ENCODE results near the gene DBH.

DBH gene

DNA sequence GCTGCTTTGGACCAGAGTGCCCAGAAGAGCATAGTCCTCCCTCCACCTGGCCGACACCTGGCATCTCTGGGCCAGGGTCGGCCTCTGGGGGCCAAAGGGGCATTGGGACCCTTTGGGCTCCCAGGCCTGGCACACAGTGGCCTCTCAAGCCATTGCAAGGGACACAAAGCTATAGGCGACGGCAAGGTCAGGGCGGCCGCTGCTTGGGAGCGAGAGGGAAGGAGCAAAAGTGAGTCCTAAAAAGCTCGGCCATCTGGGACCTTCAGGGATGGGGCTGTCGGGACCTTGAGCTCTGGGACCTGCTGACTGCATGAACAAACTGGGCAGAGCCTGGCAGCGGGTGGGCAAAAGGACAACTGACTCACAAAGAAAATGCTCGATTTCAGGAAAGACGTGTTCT, 13.9 kb downstream of the DBH start:
- peaks cover 4% of the 10 kb centered on the region in 2 donors for H3K27me3 ChIP-seq (ENCODE audit: control insufficient read depth in 2 of 2, insufficient read depth in 2 of 2, low read length in 2 of 2)
- no peaks in the 10 kb centered on the region for H3K36me3 ChIP-seq (ENCODE audit: control insufficient read depth in 2 of 2, insufficient read depth in 2 of 2, low read length in 2 of 2)
- H3K9me3 ChIP-seq (ENCODE audit: control insufficient read depth in 2 of 2, low read length in 2 of 2), result no peaks in the 10 kb centered on the region
- no peak overlapping the region for H3K4me3 ChIP-seq (ENCODE audit: low read length in 2 of 2)
- H3K4me1 ChIP-seq (ENCODE audit: control insufficient read depth in 2 of 2, insufficient read depth in 2 of 2, low read length in 2 of 2), result no peaks in the 10 kb centered on the region
- no peak overlapping the region for H3K27ac ChIP-seq (ENCODE audit: low read depth in 2 of 2, low read length in 2 of 2)
- no peak overlapping the region for H3K9ac ChIP-seq (ENCODE audit: low read depth in 1 of 2, low read length in 2 of 2)

DNA sequence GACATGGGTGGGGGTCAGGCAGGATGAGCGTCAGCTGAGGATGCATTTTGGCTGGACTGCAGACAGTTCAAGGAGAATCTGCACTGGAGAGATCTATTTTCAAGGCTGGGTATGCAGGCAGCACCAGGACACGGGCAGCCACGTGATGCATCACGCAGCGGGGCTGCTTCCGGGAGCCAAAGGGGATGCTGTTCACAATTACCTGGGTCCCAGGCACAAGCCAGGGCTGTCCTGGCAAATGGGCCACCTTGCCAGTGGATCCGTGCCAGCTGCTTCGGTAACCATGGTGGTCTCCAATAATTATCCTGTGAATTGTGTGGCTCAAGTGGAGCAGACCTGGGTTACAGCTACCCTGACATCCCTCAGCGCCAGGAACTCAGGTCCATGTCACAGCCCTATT, 17.5 kb downstream of the DBH start:
- H3K4me3 ChIP-seq (ENCODE audit: low read length in 2 of 2), result no peak overlapping the region
- peaks cover 4 to 5% of the 10 kb centered on the region in 2 donors for H3K4me1 ChIP-seq (ENCODE audit: control insufficient read depth in 2 of 2, insufficient read depth in 2 of 2, low read length in 2 of 2)
- no peaks in the 10 kb centered on the region for H3K9me3 ChIP-seq (ENCODE audit: control insufficient read depth in 2 of 2, low read length in 2 of 2)
- H3K36me3 ChIP-seq (ENCODE audit: control insufficient read depth in 2 of 2, insufficient read depth in 2 of 2, low read length in 2 of 2), result no peaks in the 10 kb centered on the region
- peaks cover 4 to 9% of the 10 kb centered on the region in 2 donors for H3K27me3 ChIP-seq (ENCODE audit: control insufficient read depth in 2 of 2, insufficient read depth in 2 of 2, low read length in 2 of 2)
- H3K27ac ChIP-seq (ENCODE audit: low read depth in 2 of 2, low read length in 2 of 2), result no peak overlapping the region
- H3K9ac ChIP-seq (ENCODE audit: low read depth in 1 of 2, low read length in 2 of 2), result no peak overlapping the region

- peaks cover 4 to 14% of the 10 kb centered on the region in 2 donors for H3K27me3 ChIP-seq (ENCODE audit: control insufficient read depth in 2 of 2, insufficient read depth in 2 of 2, low read length in 2 of 2)
- no peaks in the 10 kb centered on the region for H3K9me3 ChIP-seq (ENCODE audit: control insufficient read depth in 2 of 2, low read length in 2 of 2)
- H3K36me3 ChIP-seq (ENCODE audit: control insufficient read depth in 2 of 2, insufficient read depth in 2 of 2, low read length in 2 of 2), result no peaks in the 10 kb centered on the region
- H3K4me3 ChIP-seq (ENCODE audit: low read length in 2 of 2), result no peak overlapping the region
- no peak overlapping the region for H3K27ac ChIP-seq (ENCODE audit: low read depth in 2 of 2, low read length in 2 of 2)
- H3K4me1 ChIP-seq (ENCODE audit: control insufficient read depth in 2 of 2, insufficient read depth in 2 of 2, low read length in 2 of 2), result peaks cover 5 to 12% of the 10 kb centered on the region in 2 donors
- H3K9ac ChIP-seq (ENCODE audit: low read depth in 1 of 2, low read length in 2 of 2), result no peak overlapping the region
These were observed 18.8 kb downstream of the DBH start for GRCh38 chr9:133654736-133655657.

DNA sequence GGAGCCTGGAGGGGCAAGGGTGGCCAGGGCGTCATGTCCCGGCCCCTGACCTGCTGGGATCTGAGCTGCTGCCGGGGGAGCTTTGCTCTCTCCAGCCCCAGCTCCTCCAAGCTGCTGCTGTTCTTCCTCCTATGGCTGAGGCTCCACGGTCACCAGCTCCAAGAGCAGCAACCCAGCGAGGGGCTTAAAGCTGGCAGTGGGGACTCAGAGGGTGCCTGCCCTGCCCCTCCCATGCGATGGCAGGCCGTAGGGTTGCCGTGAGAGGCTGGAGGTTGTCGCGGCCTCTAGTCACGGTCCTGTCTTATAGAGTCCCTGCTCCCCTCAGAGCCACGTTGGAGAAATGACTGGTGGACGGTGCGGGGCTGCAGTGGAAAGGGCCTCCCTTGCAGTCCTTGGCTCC, 19.5 kb downstream of the DBH start:
- Histone ChIP-seq H3K4me1 (ENCODE audit: control insufficient read depth in 2 of 2, insufficient read depth in 2 of 2, low read length in 2 of 2) (peaks cover 5 to 12% of the 10 kb centered on the region in 2 donors), H3K27ac (ENCODE audit: low read depth in 2 of 2, low read length in 2 of 2) (no peak overlapping the region), H3K4me3 (ENCODE audit: low read length in 2 of 2) (no peak overlapping the region), H3K36me3 (ENCODE audit: control insufficient read depth in 2 of 2, insufficient read depth in 2 of 2, low read length in 2 of 2) (no peaks in the 10 kb centered on the region), H3K27me3 (ENCODE audit: control insufficient read depth in 2 of 2, insufficient read depth in 2 of 2, low read length in 2 of 2) (peaks cover 4 to 16% of the 10 kb centered on the region in 2 donors), H3K9me3 (ENCODE audit: control insufficient read depth in 2 of 2, low read length in 2 of 2) (no peaks in the 10 kb centered on the region), H3K9ac (ENCODE audit: low read depth in 1 of 2, low read length in 2 of 2) (no peak overlapping the region)

DNA sequence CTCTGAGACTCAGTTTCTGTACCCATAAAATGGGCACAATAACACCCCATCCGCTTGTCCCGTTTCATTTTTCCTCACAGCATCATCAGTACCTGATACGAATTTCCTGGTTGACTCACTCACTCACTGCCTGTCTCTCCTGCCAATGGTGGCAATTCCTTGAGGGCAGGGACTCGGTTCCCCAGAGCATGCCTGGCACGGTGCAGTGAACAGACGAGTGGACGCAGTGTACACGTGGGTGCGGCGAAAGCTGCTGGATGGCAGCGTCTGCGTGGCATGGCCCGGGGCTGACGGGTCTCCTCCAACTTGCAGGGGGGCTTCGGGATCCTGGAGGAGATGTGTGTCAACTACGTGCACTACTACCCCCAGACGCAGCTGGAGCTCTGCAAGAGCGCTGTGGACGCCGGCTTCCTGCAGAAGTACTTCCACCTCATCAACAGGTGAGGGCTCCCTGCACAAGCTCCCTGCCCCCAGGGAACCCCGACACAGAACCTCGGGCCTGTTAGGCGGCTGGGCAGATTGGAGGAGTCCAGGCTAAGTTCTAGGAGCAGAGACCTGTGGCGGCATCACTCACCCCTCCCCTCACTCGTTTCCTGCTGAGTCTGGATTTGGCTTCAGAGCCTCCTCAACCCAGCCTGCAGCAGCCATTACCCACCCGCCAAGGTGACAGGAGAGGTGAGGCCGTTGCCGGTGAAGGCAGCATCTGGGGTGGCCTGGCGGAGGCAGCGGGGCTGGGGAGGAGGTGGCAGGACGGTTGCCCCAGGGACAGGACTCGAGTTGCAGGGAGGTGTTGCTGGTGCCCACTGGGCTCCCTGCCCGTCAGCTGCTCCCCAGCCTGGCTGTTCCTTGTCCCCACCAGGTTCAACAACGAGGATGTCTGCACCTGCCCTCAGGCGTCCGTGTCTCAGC, 20.3 kb downstream of the DBH start:
- H3K4me1 ChIP-seq (ENCODE audit: control insufficient read depth in 2 of 2, insufficient read depth in 2 of 2, low read length in 2 of 2), result peaks cover 5 to 12% of the 10 kb centered on the region in 2 donors
- no peak overlapping the region for H3K4me3 ChIP-seq (ENCODE audit: low read length in 2 of 2)
- no peaks in the 10 kb centered on the region for H3K36me3 ChIP-seq (ENCODE audit: control insufficient read depth in 2 of 2, insufficient read depth in 2 of 2, low read length in 2 of 2)
- H3K27ac ChIP-seq (ENCODE audit: low read depth in 2 of 2, low read length in 2 of 2), result no peak overlapping the region
- no peak overlapping the region for H3K9ac ChIP-seq (ENCODE audit: low read depth in 1 of 2, low read length in 2 of 2)
- no peaks in the 10 kb centered on the region for H3K9me3 ChIP-seq (ENCODE audit: control insufficient read depth in 2 of 2, low read length in 2 of 2)
- H3K27me3 ChIP-seq (ENCODE audit: control insufficient read depth in 2 of 2, insufficient read depth in 2 of 2, low read length in 2 of 2), result peaks cover 4 to 16% of the 10 kb centered on the region in 2 donors

GRCh38 chr9:133657120-133657661, 21.0 kb downstream of the DBH start:
- Histone ChIP-seq H3K27me3 (ENCODE audit: control insufficient read depth in 2 of 2, insufficient read depth in 2 of 2, low read length in 2 of 2) (peaks cover 4 to 16% of the 10 kb centered on the region in 2 donors), H3K9me3 (ENCODE audit: control insufficient read depth in 2 of 2, low read length in 2 of 2) (no peaks in the 10 kb centered on the region), H3K4me1 (ENCODE audit: control insufficient read depth in 2 of 2, insufficient read depth in 2 of 2, low read length in 2 of 2) (peaks cover 5 to 12% of the 10 kb centered on the region in 2 donors), H3K4me3 (ENCODE audit: low read length in 2 of 2) (no peak overlapping the region), H3K36me3 (ENCODE audit: control insufficient read depth in 2 of 2, insufficient read depth in 2 of 2, low read length in 2 of 2) (no peaks in the 10 kb centered on the region), H3K9ac (ENCODE audit: low read depth in 1 of 2, low read length in 2 of 2) (no peak overlapping the region), H3K27ac (ENCODE audit: low read depth in 2 of 2, low read length in 2 of 2) (no peak overlapping the region)

DNA sequence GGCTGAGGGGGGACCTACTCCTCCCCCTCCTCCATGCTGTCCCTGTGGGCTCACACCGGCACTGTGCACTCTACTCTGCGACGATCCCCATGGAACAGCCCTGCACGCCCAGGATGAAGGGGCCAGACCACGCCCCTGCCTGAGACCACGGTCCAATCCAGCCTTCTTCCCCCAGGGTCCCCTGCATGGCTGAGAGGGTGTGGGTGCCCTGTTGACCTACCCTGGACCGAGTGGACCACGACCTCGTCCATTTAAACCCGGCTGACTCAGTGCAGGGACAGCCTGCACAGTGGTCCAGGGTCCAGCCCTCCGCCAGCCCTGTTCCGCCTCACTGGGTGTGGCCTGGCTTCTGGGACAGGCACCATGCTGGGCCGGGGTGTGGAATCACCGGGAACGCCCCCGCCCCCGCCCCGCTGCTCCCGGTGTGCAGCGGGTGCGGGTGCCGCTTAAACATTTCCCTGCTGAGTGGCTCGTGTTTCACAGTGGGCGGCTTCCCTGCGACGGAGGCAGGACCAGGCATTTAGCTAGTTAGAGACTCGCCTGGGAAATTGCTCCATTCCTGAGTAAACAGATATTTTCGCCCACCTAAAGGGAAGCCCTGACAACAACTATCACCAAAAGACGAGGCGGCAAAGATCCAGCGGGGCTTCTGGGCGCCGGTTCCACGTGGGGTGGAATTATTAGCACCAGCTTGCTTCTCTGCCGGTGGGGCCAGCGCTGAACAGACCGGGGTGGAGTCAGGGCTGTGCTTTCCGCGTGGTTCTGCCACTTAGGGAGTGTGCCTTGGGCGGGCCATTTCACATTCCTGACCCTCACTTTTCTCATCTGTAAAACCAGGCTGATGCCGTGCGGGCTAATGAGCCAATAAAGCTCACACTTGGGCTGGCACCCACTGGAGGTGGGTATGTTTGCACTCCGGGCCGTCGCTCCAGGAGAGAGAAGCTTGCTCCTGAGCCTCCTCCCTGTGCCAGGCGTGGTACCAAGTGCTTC, 22.6 kb downstream of the DBH start:
- Histone ChIP-seq H3K27ac (ENCODE audit: low read depth in 2 of 2, low read length in 2 of 2) (no peak overlapping the region), H3K36me3 (ENCODE audit: control insufficient read depth in 2 of 2, insufficient read depth in 2 of 2, low read length in 2 of 2) (no peaks in the 10 kb centered on the region), H3K27me3 (ENCODE audit: control insufficient read depth in 2 of 2, insufficient read depth in 2 of 2, low read length in 2 of 2) (peaks cover 4 to 13% of the 10 kb centered on the region in 2 donors), H3K9me3 (ENCODE audit: control insufficient read depth in 2 of 2, low read length in 2 of 2) (no peaks in the 10 kb centered on the region), H3K4me3 (ENCODE audit: low read length in 2 of 2) (no peak overlapping the region), H3K9ac (ENCODE audit: low read depth in 1 of 2, low read length in 2 of 2) (peak overlapping the region in 1 of 2 donors; percentile 14), H3K4me1 (ENCODE audit: control insufficient read depth in 2 of 2, insufficient read depth in 2 of 2, low read length in 2 of 2) (peaks cover 5 to 12% of the 10 kb centered on the region in 2 donors)

DNA sequence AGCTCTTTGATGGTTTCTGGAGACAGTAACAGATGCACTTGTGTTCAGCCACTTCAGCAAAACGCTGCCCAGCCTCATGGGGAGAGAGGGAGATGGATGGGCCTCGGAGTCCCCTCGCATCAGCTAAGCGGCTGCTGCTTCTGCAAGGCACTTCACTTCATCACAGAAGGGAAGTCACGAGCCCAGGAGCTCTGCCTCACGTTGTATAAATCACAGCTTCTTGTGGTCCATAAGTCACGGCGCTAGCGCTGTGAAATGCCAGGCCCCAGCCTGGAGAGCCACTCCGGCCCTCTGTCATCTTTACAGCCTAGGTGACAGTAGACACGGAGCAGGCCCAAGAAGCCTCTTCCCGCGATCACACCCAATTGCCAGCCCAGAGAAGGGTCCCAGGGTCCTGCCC, 23.4 kb downstream of the DBH start:
- H3K27ac ChIP-seq (ENCODE audit: low read depth in 2 of 2, low read length in 2 of 2), result no peak overlapping the region
- no peaks in the 10 kb centered on the region for H3K9me3 ChIP-seq (ENCODE audit: control insufficient read depth in 2 of 2, low read length in 2 of 2)
- no peaks in the 10 kb centered on the region for H3K36me3 ChIP-seq (ENCODE audit: control insufficient read depth in 2 of 2, insufficient read depth in 2 of 2, low read length in 2 of 2)
- H3K4me3 ChIP-seq (ENCODE audit: low read length in 2 of 2), result no peak overlapping the region
- H3K9ac ChIP-seq (ENCODE audit: low read depth in 1 of 2, low read length in 2 of 2), result no peak overlapping the region
- peaks cover 5 to 12% of the 10 kb centered on the region in 2 donors for H3K4me1 ChIP-seq (ENCODE audit: control insufficient read depth in 2 of 2, insufficient read depth in 2 of 2, low read length in 2 of 2)
- peaks cover 4 to 13% of the 10 kb centered on the region in 2 donors for H3K27me3 ChIP-seq (ENCODE audit: control insufficient read depth in 2 of 2, insufficient read depth in 2 of 2, low read length in 2 of 2)

DNA sequence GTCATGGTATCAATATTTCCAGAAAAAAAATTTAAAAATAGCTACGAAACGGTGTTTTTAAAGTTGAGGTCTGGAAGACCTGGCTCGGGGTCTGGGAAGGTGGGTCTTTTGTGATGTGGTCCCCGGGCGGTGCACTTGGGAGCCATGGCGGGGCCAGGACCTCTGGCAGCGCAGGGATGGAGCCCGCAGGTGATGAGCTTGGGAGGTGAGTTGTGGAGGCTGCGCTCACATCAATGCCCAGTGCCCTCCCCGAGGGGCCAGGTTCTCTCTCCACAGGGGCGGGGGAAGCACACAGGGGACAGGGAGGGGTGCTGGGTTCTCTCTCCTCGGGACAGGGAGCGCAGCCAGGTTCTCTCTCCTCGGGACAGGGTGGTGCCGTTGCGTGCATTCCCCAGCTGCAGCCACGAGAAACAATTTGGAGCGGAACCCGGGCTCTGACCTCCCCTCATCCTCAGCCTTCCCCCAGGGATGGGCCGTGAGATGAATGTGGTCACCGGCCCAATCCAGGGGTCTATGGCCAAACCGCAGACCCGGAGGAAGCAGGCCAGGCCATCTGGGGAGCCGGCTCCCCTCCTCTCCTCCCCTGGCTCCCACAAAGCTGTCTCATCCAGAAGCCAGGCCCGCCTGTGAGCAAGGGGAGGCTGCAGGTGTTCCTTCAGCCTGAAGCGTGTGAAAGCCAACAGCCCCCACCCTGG, 25.8 kb downstream of the DBH start:
- H3K9ac ChIP-seq (ENCODE audit: low read depth in 1 of 2, low read length in 2 of 2), result no peak overlapping the region
- H3K4me3 ChIP-seq (ENCODE audit: low read length in 2 of 2), result no peak overlapping the region
- no peaks in the 10 kb centered on the region for H3K9me3 ChIP-seq (ENCODE audit: control insufficient read depth in 2 of 2, low read length in 2 of 2)
- no peaks in the 10 kb centered on the region for H3K36me3 ChIP-seq (ENCODE audit: control insufficient read depth in 2 of 2, insufficient read depth in 2 of 2, low read length in 2 of 2)
- H3K4me1 ChIP-seq (ENCODE audit: control insufficient read depth in 2 of 2, insufficient read depth in 2 of 2, low read length in 2 of 2), result peaks cover 5 to 12% of the 10 kb centered on the region in 2 donors
- H3K27ac ChIP-seq (ENCODE audit: low read depth in 2 of 2, low read length in 2 of 2), result no peak overlapping the region
- H3K27me3 ChIP-seq (ENCODE audit: control insufficient read depth in 2 of 2, insufficient read depth in 2 of 2, low read length in 2 of 2), result peaks cover 4 to 9% of the 10 kb centered on the region in 2 donors

Measured in mucosa of rectum (tissue), 2 donors.